H9 (cell line): ENCODE data around the gene YKT6. TPM values are rescaled to one million over a fixed set of nuclear protein-coding genes. Genes with fewer than 3 reads are reported as not detected.

ENCODE experiments used
- DNase-seq: peaks from one replicate; pipeline ENCODE4 v3.0.0-alpha.2; 2017
- H2AFZ ChIP-seq: one replicate; pipeline ENCODE4 v1.6.1; 2013; ENCODE audit warnings: mild to moderate bottlenecking, low read length, control low read depth, moderate library complexity
- H2AK5ac ChIP-seq: 2 replicates; pipeline ENCODE4 v1.6.1; 2013; ENCODE audit warnings: low read length, control low read depth, mixed read lengths; ENCODE audit not compliant: insufficient read length
- H2BK120ac ChIP-seq: one replicate; pipeline ENCODE4 v1.6.1; 2013; ENCODE audit warnings: low read depth, mild to moderate bottlenecking, low read length, control low read depth, inconsistent platforms; ENCODE audit not compliant: poor library complexity, severe bottlenecking
- H2BK12ac ChIP-seq: 2 replicates; pipeline ENCODE4 v1.6.1; 2013; ENCODE audit warnings: low read length, control low read depth, mixed read lengths, low read depth; ENCODE audit not compliant: insufficient read length
- H2BK15ac ChIP-seq: 2 replicates; pipeline ENCODE4 v1.6.1; 2013; ENCODE audit warnings: low read depth, low read length, control low read depth
- H2BK20ac ChIP-seq: one replicate; pipeline ENCODE4 v1.6.1; 2013; ENCODE audit warnings: low read depth, mild to moderate bottlenecking, low read length, control low read depth, inconsistent platforms; ENCODE audit not compliant: poor library complexity, severe bottlenecking
- H2BK5ac ChIP-seq: 2 replicates; pipeline ENCODE4 v1.6.1; 2013; ENCODE audit warnings: low read length, control low read depth, mixed read lengths; ENCODE audit not compliant: insufficient read length
- H3K14ac ChIP-seq: 2 replicates; pipeline ENCODE4 v1.6.1; 2013; ENCODE audit warnings: low read length, control low read depth; ENCODE audit not compliant: insufficient read depth
- H3K18ac ChIP-seq: 2 replicates; pipeline ENCODE4 v1.6.1; 2013; ENCODE audit warnings: low read depth, mild to moderate bottlenecking, mixed read lengths, low read length, control low read depth; ENCODE audit not compliant: insufficient read length
- H3K23ac ChIP-seq: 2 replicates; pipeline ENCODE4 v1.6.1; 2013; ENCODE audit warnings: low read length, control low read depth, mixed read lengths, low read depth; ENCODE audit not compliant: insufficient read length
- H3K23me2 ChIP-seq: 2 replicates; pipeline ENCODE4 v1.6.1; 2013; ENCODE audit warnings: low read depth, mild to moderate bottlenecking, mixed read lengths, low read length, control low read depth; ENCODE audit not compliant: insufficient read length, poor library complexity, severe bottlenecking
- H3K27ac ChIP-seq: 2 replicates; pipeline ENCODE4 v1.5.1; 2013; ENCODE audit warnings: low read length, control low read depth, mixed read lengths, low read depth; ENCODE audit not compliant: insufficient read length
- H3K27me3 ChIP-seq: 2 replicates; pipeline ENCODE4 v1.6.1; 2013; ENCODE audit warnings: low read length, control low read depth, inconsistent platforms; ENCODE audit not compliant: insufficient read depth
- H3K4ac ChIP-seq: 2 replicates; pipeline ENCODE4 v1.6.1; 2013; ENCODE audit warnings: low read depth, mild to moderate bottlenecking, control low read depth, inconsistent platforms, low read length, moderate library complexity
- H3K4me1 ChIP-seq: 2 replicates; pipeline ENCODE4 v1.6.1; 2013; ENCODE audit warnings: low read length, control low read depth, inconsistent platforms; ENCODE audit not compliant: insufficient read depth
- H3K4me2 ChIP-seq: 2 replicates; pipeline ENCODE4 v1.6.1; 2013; ENCODE audit warnings: low read length, control low read depth, mixed read lengths; ENCODE audit not compliant: insufficient read length, insufficient read depth
- H3K56ac ChIP-seq: 2 replicates; pipeline ENCODE4 v1.6.1; 2013; ENCODE audit warnings: low read depth, mild to moderate bottlenecking, mixed read lengths, low read length, control low read depth; ENCODE audit not compliant: insufficient read length
- H3K79me1 ChIP-seq: 2 replicates; pipeline ENCODE4 v1.6.1; 2013; ENCODE audit warnings: low read depth, mild to moderate bottlenecking, moderate library complexity, low read length, control low read depth, inconsistent platforms; ENCODE audit not compliant: insufficient read depth, poor library complexity, severe bottlenecking
- H3K79me2 ChIP-seq: 2 replicates; pipeline ENCODE4 v1.6.1; 2013; ENCODE audit warnings: low read length, control low read depth, inconsistent platforms; ENCODE audit not compliant: insufficient read depth
- H3K9ac ChIP-seq: 2 replicates; pipeline ENCODE4 v1.6.1; 2013; ENCODE audit warnings: low read length, control low read depth, mixed read lengths; ENCODE audit not compliant: insufficient read length; ENCODE audit errors: extremely low read depth
- H3K9me3 ChIP-seq: one replicate; pipeline ENCODE4 v1.6.1; 2013; ENCODE audit warnings: low read depth, low read length, inconsistent platforms; ENCODE audit not compliant: control insufficient read depth
- H3T11ph ChIP-seq: one replicate; pipeline ENCODE4 v1.6.1; 2013; ENCODE audit warnings: mild to moderate bottlenecking, low read length, control low read depth, inconsistent platforms
- H4K20me1 ChIP-seq: one replicate; pipeline ENCODE4 v1.6.1; 2013; ENCODE audit not compliant: control insufficient read depth, insufficient read length, insufficient read depth
- H4K5ac ChIP-seq: 2 replicates; pipeline ENCODE4 v1.6.1; 2013; ENCODE audit warnings: low read depth, mild to moderate bottlenecking, mixed read lengths, low read length, control low read depth; ENCODE audit not compliant: insufficient read length
- H4K8ac ChIP-seq: replicated peaks from 2 replicates; pipeline ENCODE4 v1.6.1; 2013; ENCODE audit warnings: low read length, control low read depth, mixed read lengths, low read depth; ENCODE audit not compliant: insufficient read length
- H4K91ac ChIP-seq: 2 replicates; pipeline ENCODE4 v1.6.1; 2013; ENCODE audit warnings: low read depth, mild to moderate bottlenecking, moderate library complexity, mixed read lengths, low read length, control low read depth; ENCODE audit not compliant: insufficient read length
- H3K27ac Mint-ChIP-seq, 3 experiments: 2 replicates in 2 of 3; 3 replicates in 1 of 3; pipeline ENCODE4 v1.8.0; 2020 to 2021; ENCODE audit warnings: mixed read lengths in 3 of 3, mild to moderate bottlenecking in 1 of 3, moderate library complexity in 1 of 3
- H3K27me3 Mint-ChIP-seq: 2 replicates; pipeline ENCODE4 v1.8.0; 2021; ENCODE audit warnings: low read depth, mild to moderate bottlenecking, moderate library complexity, mixed read lengths
- H3K36me3 Mint-ChIP-seq, 3 experiments: 2 replicates in 2 of 3; 3 replicates in 1 of 3; pipeline ENCODE4 v1.8.0; 2020 to 2021; ENCODE audit warnings: low read depth in 3 of 3, mixed read lengths in 3 of 3; ENCODE audit not compliant: insufficient read depth in 1 of 3
- H3K4me1 Mint-ChIP-seq, 2 experiments: 2 replicates each; pipeline ENCODE4 v1.8.0; 2020; ENCODE audit warnings: mixed read lengths in 2 of 2
- H3K4me3 Mint-ChIP-seq, 2 experiments: 2 replicates in 1 of 2; 3 replicates in 1 of 2; pipeline ENCODE4 v1.8.0; 2020 to 2021; ENCODE audit warnings: mild to moderate bottlenecking in 2 of 2, mixed read lengths in 2 of 2, moderate library complexity in 1 of 2
- H3K9me3 Mint-ChIP-seq, 2 experiments: 2 replicates in 1 of 2; 3 replicates in 1 of 2; pipeline ENCODE4 v1.8.0; 2020; ENCODE audit warnings: mild to moderate bottlenecking in 2 of 2, mixed read lengths in 2 of 2, moderate library complexity in 1 of 2
- WGBS: extraction: QIAGEN DNeasy Blood & Tissue Kit; methylation state at CpG from one replicate; pipeline ENCODE4 v1.1.7; 2013; ENCODE audit warnings: missing lambda C conversion rate, low lambda C conversion rate, mixed read lengths; ENCODE audit not compliant: insufficient read length; ENCODE audit errors: extremely low coverage; 5-methylcytosine and 5-hydroxymethylcytosine counted together
- total RNA-seq: library from RNA; stranded (reverse); gene quantifications from 2 replicates; pipeline ENCODE4 v1.2.1, GENCODE V29; 2021
- TF ChIP-seq, protein P1 (sequence below): fragments of 200-600 bp; sonication (generic); conservative IDR thresholded peaks from 3 replicates; pipeline ENCODE4 v1.8.0; 2021; ENCODE audit warnings: antibody characterized with exemption, mild to moderate bottlenecking

The YKT6 gene
- total RNA-seq, 1 experiment from 2014 or later: 104 TPM

GRCh38 chr7:44262031-44262430 lies 61.3 kb downstream of the YKT6 start:
- H3K23ac ChIP-seq: no peak overlapping the region
- no peak overlapping the region for H3K4me2 ChIP-seq
- H2BK120ac ChIP-seq: no peak overlapping the region
- no peak overlapping the region for H3K56ac ChIP-seq
- no peak overlapping the region for H2BK12ac ChIP-seq
- no peak overlapping the region for H4K8ac ChIP-seq
- Mint-ChIP-seq H3K4me3 (no peak overlapping the region), H3K4me1 (peaks cover 0 to 7% of the 10 kb centered on the region in 2 experiments; a peak in 2 of 4 replicates), H3K9me3 (no peaks in the 10 kb centered on the region), H3K27ac (no peak overlapping the region), H3K36me3 (no peaks in the 10 kb centered on the region), H3K27me3 (peaks cover 16% of the 10 kb centered on the region)
- H4K91ac ChIP-seq: no peak overlapping the region
- WGBS: no CpG with 5 or more reads among the region's 9 CpGs
- no peak overlapping the region for H3K4ac ChIP-seq
- no peak for DNase-seq
- H2AFZ ChIP-seq: no peak overlapping the region
- no peak overlapping the region for H4K5ac ChIP-seq
- TF ChIP-seq, protein P1, sequence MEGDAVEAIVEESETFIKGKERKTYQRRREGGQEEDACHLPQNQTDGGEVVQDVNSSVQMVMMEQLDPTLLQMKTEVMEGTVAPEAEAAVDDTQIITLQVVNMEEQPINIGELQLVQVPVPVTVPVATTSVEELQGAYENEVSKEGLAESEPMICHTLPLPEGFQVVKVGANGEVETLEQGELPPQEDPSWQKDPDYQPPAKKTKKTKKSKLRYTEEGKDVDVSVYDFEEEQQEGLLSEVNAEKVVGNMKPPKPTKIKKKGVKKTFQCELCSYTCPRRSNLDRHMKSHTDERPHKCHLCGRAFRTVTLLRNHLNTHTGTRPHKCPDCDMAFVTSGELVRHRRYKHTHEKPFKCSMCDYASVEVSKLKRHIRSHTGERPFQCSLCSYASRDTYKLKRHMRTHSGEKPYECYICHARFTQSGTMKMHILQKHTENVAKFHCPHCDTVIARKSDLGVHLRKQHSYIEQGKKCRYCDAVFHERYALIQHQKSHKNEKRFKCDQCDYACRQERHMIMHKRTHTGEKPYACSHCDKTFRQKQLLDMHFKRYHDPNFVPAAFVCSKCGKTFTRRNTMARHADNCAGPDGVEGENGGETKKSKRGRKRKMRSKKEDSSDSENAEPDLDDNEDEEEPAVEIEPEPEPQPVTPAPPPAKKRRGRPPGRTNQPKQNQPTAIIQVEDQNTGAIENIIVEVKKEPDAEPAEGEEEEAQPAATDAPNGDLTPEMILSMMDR: no peak
- no peak overlapping the region; the same call in 1 of the 2 replicates for H3K14ac ChIP-seq
- peaks cover 1% of the 10 kb centered on the region; the same call in 1 of the 2 replicates for H3K27me3 ChIP-seq
- H3K27ac ChIP-seq: no peak overlapping the region
- H2BK5ac ChIP-seq: no peak overlapping the region
- no peaks in the 10 kb centered on the region for H3K79me1 ChIP-seq
- H3T11ph ChIP-seq: no peak overlapping the region
- no peaks in the 10 kb centered on the region for H4K20me1 ChIP-seq
- no peaks in the 10 kb centered on the region for H3K9me3 ChIP-seq
- H3K18ac ChIP-seq: no peak overlapping the region
- H2AK5ac ChIP-seq: no peak overlapping the region
- H3K4me1 ChIP-seq: no peaks in the 10 kb centered on the region; the same call in 1 of the 2 replicates
- H3K9ac ChIP-seq: no peak overlapping the region
- H3K79me2 ChIP-seq: no peaks in the 10 kb centered on the region
- H2BK15ac ChIP-seq: no peak overlapping the region
- H3K23me2 ChIP-seq: no peaks in the 10 kb centered on the region
- no peak overlapping the region for H2BK20ac ChIP-seq
